Cerebellar nuclear complex (tissue), 1 donor: ENCODE data around the gene TMEM106B.

Experiments used
- DNase-seq, 2 experiments: peaks; one replicate each; lab custom pipeline; 2025; lab: John Stamatoyannopoulos, UW

TMEM106B gene

DNA sequence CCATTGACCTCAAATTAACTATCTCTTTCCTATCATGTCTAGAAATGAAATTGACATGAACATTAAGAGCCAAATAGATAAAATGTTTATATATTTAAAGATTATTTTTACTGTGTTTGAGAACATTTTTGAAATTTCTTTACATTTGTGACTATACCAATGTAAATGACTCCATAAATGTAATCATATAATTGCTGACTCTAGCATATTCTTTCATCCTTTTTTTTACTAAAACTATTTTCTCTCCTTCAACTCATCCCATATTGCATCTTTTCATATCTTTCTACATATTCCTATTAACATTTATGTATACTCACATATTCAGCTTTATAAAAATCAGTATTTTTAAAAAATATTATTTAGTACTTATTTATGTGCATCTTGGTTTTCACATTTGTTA is 16.9 kb downstream of the TMEM106B start:
- no peak for DNase-seq

DNA sequence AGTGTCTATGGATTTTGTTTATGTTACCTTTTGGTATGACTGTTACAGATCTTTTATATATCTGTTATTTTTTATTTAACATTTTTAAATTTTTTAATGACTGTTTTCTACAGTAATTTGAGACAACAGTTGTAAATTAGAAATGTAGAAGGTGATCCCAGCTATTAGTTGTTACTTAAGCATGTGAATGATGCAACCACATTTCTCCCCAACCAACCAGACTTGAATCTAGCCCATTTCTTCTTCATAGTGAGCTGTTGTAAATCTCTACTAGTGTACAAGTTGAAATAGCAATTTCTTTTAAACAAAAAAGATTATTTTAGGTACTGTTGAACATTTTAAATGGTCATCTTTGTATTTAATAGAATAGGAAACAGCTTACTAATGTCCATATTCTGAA is 18.0 kb downstream of the TMEM106B start:
- no peak for DNase-seq

DNA sequence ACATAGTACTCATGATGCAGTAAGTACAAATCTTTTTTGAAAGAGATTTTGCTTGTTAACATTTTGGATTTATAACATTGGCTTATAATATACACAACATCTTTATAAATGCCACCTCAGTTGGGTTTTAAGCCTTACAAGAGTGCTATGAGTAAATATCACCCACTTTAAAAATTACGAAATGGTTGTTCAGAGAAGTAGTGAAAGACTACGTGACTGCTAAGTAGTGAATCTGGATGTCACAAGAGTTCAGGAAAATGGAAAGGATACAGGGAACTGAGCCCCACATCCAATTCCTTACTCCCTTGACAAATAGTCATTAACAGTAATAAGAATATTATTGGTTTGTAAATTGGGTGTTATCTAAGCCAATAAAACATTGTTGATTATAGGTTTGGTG is 20.0 kb downstream of the TMEM106B start:
- no peak for DNase-seq

DNA sequence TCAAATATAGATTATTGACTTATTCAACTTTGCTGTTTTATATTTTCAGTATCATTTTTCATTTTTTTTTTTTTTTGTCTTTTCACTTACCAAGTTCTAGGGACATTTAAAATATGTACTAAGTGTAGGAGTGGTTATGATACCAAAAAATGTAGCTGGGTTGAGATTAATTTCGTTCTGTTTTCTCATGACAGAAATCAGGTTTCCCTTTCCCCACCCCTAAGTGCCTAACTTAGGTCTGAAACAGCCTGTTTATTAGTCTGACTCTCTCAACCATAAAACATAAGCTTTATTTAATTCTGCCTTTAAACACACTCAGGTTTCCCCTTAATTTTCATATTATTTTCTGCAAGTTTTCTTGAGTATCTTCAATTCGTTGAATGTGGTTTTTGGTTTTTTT is 22.1 kb downstream of the TMEM106B start:
- no peak for DNase-seq

DNA sequence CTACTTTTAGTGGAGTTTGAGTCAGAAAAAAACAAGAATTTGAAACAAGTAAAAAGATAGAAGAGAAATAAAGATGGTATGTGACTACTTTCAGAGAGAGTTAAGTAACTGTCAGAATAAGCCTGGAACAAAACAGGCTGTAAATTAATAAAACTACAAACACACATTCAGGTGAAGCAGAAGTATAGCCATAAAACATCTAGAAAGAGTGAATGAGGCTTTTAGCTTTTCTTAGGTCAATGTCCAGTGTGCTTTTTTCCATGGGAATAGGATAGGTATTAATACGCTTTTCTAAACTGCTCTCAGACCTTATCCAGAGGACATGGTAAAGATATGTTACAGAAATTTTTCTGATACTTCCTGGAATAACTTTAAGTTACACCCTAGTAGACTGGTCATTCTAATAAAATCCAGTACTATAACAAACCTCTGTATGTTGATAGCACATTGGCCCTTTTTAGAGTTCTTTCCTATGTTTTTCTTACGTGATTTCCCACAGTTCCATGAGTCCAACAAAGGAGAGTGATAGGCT is 23.3 kb downstream of the TMEM106B start:
- no peak for DNase-seq

DNA sequence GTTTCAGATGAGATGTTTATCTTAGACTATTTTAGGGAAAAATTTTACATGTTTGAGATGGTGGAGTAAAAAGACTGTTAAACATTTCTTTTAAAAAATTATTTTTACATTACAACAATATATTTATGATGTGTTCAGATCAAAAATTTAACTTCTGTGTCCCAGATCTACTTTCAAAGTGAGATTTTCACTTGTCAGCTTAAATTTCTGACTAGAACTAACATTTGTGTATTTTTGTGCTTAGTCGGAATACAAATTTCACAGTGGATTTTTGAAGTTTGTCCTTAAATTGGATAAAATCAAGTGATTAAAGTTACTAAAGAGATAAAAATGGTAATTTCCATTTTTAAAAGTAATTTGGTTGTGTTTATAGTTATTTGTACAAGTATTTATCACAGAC is 24.9 kb downstream of the TMEM106B start:
- no peak for DNase-seq

DNA sequence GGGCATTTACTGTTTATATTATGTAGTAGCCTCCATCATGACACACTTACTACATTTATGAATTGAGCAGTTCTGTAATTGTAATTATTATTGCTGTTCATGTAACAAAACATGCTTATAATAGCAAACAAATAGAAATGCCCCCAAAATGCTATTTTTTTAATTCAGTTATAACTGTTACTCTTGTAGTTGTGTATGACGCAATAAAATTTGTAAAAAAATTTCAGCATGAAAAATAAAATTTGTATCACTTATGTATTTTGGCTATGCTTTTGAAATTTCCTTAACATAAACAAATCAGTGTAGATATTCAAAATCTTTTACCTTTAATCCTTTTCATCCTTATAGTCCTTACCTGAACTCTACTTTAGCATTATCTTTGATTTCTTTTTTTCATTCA is 25.9 kb downstream of the TMEM106B start:
- no peak for DNase-seq

DNA sequence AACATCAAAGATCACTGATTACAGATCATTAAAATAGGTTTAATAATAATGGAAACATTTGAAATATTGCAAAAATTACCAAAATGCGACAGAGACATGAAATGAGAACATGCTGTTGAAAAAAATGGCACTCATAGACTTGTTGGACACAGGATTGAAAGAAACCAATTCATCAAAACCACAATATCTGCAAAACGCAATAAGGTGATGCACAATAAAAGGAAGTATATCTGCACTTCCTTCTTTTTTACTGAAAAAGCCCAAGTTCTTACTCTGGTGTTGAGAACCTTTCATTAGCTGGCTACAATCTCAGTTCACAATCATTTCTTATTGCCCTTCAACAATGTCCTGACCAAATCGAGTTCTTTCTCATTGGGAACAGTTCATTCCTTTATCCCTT is 28.7 kb downstream of the TMEM106B start:
- no peak for DNase-seq

DNA sequence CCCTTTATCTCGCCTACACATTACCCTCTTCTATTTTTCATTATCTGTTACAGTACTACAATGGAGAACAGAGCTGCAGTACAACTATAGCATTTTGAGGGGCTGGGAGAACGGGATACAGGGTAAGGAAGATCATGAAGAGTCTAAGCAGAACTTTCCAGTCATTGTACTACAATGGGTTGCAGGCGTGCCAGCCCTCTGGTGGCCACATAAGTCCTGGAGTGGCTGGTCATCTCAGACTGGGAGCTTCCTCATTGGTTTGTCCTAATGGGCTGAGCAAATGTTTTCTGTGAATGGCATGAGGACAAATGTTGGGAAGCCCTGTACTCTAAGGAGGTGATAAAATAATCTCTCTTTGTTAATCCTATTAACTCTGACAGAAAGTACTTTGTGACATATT is 33.0 kb downstream of the TMEM106B start:
- DNase-seq, result no peak

DNA sequence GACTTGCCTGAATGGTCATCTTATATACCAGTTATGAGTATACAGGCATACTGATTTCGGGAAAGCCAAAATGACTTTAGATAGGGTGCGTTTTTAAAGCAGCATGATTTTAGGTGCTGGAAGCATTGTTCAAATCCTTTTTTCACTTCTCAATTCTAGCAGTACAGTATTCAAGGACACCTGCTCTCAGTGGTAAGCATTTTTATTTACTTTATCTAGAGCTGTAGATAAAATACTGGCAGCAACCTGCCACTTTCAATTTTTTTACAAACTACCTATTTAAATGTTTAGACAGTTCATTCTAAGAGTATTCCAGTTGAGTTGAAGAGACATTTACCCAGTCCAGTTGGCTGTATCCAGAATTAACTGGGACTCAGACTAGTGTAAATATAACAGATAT is 33.6 kb downstream of the TMEM106B start:
- no peak for DNase-seq

DNA sequence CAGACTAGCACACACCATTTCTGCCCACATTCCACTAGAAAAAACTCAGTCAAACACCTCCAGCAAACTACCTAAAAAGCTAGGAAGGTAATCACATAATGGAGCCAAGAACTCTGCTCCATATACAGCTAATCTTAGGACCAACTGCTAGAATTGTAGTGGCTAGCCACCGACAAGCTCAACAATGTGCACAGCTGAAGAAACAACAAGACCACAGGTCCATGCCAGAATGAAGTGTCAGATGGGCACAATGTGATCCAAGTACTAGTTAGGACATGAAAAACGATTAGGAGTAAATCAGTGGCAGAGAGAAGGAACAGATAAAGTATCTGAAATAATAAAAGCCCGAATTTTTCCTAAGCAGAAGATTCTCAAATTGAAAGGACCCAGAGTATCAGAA is 38.6 kb downstream of the TMEM106B start:
- no peak for DNase-seq

DNA sequence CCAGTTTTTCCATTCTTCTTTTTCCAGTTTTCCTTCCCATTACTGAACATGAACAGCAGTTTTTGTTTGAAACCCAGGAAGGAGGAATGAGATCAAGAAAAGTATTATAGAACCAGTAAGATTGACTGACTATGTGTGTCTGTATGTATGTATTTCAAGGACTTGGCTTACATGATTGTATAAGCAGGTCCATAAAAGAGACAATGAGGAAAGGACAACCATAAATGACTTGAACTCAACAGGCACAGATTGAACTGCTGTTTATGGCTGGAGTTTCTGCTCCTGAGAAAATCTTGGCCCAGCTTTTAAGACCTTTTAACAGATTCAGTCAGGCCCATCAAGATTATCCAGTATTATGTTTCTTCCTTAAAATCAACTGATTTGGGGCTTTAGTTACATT is 39.1 kb downstream of the TMEM106B start:
- DNase-seq, result no peak

DNA sequence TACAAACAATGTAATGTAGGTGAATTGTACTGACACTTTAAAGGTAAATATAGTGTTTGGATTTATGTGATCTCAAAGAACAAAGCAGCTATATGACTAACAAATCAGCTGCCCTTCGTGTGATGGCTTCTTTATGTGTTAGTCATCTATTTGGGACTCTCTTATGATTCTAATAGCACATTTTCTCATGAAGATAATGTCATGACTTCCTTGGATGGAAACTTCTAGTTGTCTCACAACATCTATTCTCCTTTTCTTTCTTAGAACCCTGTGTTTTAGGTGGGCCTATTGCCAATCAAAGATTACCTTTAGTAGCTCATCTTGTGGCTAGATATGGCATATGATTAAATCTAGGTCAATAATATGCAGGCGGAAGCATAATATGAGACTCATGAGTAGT is 45.0 kb downstream of the TMEM106B start:
- DNase-seq, result no peak

DNA sequence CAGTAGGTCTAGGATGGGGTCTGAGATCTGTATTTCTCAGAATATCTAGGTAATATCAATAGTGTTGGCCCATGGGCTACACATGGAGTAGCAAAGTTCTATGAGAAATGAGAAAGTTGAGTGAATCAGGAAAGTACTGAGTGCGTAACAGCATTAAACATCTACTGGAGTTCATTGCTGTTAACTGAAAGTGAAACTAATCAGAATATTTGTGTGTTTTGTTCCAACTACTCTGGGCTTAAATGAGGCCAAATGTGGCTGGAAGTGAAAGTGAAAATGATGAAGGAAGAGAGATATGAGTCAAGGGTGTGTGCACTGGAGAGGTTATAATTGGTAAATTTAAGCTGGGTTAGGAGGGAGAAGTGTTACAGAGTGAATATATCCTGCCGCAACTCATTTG is 46.5 kb downstream of the TMEM106B start:
- DNase-seq, result no peak

DNA sequence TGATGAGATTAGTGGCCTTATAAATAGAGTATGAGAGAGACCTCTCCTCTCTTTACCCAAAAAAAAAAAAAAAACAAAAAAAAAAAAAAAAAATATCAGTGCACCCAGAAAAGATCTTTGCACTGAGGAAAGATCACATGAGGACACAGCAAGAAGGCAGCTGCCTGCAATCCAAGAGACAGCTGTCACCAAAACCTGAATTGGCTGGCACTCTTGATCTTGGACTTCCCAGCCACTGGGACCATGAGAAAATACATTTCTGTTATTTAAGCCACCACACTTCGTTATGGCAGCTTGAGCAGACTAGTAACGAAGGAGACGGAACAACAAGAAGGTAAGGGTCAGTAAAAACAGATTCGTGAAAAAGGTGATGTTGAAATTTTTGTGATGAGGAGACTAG is 47.0 kb downstream of the TMEM106B start:
- no peak for DNase-seq

DNA sequence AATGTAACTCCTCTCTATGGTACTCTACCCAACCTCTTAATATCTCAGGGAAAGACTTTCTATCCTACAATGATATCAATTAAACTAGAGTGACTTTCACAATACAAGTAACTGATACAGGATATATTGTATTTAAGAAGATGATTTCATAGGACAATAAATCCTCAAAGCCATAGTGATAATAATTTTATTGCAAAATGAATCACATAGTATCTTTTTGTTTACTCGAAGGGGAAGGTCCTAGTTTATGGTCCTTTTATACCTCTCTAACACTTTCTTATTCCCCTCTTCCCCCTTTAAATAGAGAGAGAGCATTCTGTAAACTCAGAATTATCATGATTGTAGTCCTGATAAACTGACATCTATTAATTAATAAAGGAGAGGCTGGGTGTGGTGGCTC is 56.4 kb downstream of the TMEM106B start:
- no peak for DNase-seq

DNA sequence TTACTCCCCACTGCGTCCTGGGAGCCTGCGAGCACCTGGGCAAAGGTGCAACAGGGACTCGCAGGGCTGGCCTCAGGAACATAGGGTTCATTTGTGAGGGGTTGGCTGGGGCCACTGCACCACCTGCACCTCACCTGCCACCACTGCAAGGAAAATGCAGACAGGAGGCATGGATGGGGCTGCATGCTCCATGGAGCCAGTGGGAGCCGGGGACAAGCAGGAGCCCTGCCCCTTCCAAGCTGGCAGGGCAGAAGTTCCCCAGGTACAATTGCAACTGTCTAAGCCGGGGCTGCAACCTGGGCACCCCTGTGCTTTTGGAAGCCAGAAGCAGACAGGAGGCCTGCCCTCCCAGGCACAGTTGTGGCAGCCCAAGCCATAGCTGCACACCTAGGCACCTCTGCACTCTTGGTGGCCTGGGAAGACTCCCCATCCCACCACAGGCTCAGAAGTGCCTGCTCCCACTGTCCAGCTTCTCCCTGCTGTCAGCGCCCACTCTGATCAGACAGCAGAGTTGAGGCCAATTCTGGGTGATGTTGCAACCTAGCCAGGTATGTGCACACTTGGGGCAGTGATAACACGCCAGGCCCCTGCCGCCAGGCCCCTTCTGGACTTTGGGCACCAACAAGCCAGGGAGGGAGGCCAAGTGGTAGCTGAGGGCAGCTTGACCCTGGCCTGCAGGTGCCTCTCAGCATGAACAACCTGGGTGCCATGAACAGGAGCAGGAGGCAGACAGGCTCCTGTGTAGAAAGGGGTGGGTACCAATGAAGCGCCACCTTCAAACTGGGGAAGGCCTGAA is 58.2 kb downstream of the TMEM106B start:
- DNase-seq, result no peak

DNA sequence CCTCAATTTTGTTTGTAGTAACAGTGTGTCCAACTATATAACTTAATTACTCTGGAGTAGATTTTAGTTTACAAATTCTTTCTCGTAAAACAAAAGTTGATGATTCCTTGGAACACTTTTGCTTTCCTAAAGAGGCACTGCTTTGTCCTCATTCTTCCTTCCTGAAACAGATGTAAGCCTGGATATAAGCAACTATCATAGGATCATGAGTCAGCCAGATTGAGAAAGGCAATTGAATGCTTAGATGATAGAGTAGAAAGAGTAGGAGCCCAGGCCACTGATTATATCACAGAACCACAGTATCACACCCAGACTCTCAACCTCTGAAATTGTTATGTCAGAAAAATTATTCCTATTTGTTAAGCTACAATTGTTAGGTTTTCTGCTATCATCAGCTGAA is 69.9 kb downstream of the TMEM106B start:
- DNase-seq, result no peak

DNA sequence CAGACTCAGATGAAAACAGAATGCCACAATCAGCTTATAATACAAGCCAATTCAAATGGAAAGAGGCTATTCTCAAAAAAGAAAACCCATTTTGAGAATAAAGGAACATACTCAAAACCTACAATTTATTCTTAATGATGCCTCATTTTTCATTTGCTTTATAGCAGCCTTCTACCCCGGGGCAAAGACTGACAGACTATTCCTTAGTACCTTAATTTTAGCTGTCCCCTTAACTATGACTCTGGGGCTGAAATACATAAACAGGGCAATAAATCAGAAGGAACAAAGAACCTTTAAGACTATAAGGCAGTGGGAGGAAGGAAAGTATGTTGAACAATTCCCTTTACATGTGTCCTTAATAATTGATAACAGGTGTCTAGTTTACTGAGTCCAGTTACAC is 76.8 kb downstream of the TMEM106B start:
- no peak for DNase-seq

DNA sequence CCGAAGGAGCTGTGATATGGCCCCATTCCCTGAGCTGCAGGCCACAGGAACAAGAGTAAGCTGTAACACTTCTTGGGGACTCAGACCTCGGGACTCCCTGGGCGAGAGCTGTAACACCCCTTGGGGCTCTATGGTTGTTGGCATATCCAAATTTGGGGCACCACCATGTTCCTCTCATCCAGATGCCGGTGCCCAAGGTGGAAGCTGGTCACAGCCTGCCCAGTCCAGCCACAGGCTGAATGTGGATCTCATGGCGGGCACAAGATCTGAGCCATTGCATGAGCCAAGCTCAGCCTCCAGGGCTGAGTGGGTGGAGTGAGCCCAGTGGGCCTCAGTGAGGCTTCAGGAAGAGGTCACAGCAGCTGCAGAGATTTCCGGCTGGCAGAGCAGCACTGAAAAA is 78.9 kb downstream of the TMEM106B start:
- no peak for DNase-seq

DNA sequence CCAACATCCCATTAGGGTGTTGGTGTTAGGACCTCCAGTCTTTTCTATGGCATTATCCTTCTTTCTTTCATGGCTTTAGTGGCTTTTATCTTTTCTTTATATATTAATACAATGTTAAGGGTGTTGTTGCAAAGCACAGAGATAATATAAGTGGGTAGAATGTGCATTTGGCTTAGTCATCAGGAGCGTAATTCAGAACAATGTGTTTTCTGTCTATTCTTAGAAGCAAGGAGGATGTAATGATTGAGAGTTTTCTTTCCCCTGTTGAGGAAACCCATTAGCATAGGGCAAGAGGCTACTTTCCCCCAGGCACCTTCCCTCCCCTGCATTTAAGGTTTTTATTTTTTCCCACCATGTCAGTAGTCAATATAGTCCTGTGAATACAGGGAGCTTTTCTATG is 79.7 kb downstream of the TMEM106B start:
- no peak for DNase-seq

DNA sequence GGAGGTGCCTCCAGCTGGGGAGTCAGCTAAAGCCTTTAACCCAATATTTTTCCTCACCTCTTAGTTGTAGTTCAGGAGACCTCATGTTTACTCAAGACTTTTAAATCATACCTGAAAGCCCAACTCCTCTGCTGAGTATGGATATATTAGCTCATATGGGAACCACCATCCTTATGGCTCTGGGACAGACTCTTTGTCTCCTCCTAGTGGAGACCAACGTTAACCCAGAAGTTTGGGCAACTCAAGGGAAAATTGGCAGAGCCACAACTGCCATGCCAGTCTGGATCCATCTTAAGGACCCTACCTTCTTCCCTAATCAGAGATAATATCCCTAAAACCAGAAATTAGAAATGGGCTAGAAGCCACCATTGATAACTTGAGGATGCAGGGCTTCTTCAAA is 80.8 kb downstream of the TMEM106B start:
- no peak for DNase-seq
